ENCODE measurements around the gene ST3GAL5. TPM values are rescaled to one million over a fixed set of nuclear protein-coding genes. Genes with fewer than 3 reads are reported as not detected.

ST3GAL5 gene
- total RNA-seq, 1 donor from 2014 or later, result 25.8 TPM

DNA sequence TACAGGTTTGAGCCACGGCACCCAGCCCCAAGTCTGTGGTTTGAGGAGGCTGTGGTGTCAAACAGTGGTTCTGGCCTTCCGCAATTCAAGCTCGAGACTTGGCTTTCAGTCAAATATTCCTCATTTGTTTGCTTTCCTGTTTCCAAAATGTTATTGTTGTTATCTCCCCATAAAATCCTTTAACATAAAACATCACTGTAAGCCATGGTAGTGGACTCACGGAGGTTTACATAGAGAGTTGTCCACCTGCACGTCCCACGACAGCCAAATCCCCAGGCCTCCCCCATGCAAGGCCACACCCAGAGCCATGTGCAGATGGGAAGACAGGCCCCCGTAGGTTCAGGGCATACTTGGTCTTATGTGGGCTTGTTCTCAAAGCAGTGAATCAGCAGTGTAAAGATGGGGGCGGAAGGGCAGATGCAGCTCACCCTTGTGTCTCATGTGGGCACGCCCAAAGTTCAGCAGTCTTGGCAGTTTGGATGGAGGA lies 18.9 kb upstream of the ST3GAL5 start:
- peaks cover 22% of the 10 kb centered on the region for H3K4me1 Mint-ChIP-seq
- no peak for DNase-seq (ENCODE audit: low spot score in 2 of 2, unreplicated experiment in 2 of 2)
- no peaks in the 10 kb centered on the region for H3K9me3 Mint-ChIP-seq
- no peaks in the 10 kb centered on the region for H3K36me3 Mint-ChIP-seq
- no peak overlapping the region for H3K4me3 Mint-ChIP-seq
- no peak overlapping the region for H3K27ac Mint-ChIP-seq
- TF ChIP-seq, protein P1, sequence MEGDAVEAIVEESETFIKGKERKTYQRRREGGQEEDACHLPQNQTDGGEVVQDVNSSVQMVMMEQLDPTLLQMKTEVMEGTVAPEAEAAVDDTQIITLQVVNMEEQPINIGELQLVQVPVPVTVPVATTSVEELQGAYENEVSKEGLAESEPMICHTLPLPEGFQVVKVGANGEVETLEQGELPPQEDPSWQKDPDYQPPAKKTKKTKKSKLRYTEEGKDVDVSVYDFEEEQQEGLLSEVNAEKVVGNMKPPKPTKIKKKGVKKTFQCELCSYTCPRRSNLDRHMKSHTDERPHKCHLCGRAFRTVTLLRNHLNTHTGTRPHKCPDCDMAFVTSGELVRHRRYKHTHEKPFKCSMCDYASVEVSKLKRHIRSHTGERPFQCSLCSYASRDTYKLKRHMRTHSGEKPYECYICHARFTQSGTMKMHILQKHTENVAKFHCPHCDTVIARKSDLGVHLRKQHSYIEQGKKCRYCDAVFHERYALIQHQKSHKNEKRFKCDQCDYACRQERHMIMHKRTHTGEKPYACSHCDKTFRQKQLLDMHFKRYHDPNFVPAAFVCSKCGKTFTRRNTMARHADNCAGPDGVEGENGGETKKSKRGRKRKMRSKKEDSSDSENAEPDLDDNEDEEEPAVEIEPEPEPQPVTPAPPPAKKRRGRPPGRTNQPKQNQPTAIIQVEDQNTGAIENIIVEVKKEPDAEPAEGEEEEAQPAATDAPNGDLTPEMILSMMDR (IDR thresholded peaks at IDR 0.05; ENCODE audit: unreplicated experiment), result no peak
- H3K27me3 Mint-ChIP-seq (ENCODE audit: low read depth), result no peaks in the 10 kb centered on the region

DNA sequence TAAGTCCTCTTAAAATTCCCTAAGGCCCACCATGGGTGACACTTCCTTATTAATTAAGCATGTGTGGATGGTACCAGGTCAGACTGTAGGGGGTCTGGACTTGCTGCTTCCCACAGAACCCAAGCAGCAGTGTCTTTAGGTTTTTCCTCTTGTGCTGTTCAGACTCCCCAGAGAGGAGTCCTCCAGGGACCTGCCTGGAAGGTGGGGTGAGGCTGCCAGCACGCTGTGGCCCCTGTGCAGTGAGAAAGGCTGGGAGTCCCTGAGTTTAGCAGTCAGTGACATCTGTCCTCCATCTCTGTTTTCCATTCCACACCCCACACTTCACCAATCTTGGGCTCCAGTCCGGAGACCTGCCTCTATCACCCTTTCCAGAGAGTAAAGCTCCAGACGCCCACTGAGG lies 18.0 kb upstream of the ST3GAL5 start:
- Mint-ChIP-seq H3K27ac (no peak overlapping the region), H3K9me3 (no peaks in the 10 kb centered on the region), H3K27me3 (ENCODE audit: low read depth) (no peaks in the 10 kb centered on the region), H3K4me1 (peaks cover 21% of the 10 kb centered on the region), H3K4me3 (no peak overlapping the region), H3K36me3 (no peaks in the 10 kb centered on the region)
- TF ChIP-seq, protein P1 (IDR thresholded peaks at IDR 0.05; ENCODE audit: unreplicated experiment), result no peak
- DNase-seq (ENCODE audit: low spot score in 2 of 2, unreplicated experiment in 2 of 2), result no peak

DNA sequence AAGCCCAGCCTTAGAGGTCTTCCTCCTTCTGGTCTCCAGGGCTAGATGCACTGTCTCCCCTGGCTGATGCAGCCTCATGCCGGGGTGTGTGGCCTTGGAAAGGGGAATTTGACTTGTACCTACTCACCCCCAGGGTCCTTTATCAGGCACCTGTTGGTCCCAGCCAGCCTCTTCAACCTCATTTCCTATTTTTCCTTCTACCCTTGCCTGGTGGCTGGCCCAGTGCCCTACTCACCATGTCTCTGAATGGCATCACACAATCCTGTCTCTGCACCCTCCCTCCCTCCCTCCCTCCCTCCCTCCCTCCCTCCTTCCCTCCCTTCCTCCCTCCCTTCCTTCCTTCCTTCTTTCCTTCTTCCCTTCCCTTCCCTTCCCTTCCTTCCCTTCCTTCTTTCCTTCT lies 17.1 kb upstream of the ST3GAL5 start:
- no peak overlapping the region for H3K4me3 Mint-ChIP-seq
- no peaks in the 10 kb centered on the region for H3K27me3 Mint-ChIP-seq (ENCODE audit: low read depth)
- TF ChIP-seq, protein P1 (IDR thresholded peaks at IDR 0.05; ENCODE audit: unreplicated experiment), result no peak
- no peaks in the 10 kb centered on the region for H3K36me3 Mint-ChIP-seq
- H3K4me1 Mint-ChIP-seq, result peaks cover 21% of the 10 kb centered on the region
- H3K27ac Mint-ChIP-seq, result peak overlapping the region; percentile 49
- no peak for DNase-seq (ENCODE audit: low spot score in 2 of 2, unreplicated experiment in 2 of 2)
- H3K9me3 Mint-ChIP-seq, result no peaks in the 10 kb centered on the region

DNA sequence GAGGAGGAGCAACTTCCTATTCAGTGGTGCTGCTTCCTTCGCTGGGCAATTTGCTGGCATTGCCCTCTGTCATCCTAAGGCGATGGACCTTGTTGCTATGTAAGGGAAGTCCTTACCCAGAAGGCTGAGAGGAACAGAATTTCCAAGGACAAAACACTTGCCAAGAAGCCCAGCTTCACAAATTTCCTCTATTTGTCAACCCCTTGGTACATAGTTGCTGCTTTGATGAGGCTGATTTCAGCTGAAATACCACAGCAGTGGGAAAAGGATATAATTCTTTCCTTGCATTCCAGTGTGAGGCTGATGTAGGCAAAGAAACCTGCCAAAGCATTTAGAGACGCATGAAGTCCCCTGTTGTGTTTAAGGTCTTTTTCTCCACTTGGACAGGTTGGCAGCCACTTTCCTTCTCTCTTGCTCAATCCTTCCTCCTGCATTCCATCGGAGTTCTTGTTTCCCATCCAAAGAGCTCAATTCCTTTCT lies 16.4 kb upstream of the ST3GAL5 start:
- TF ChIP-seq, protein P1 (IDR thresholded peaks at IDR 0.05; ENCODE audit: unreplicated experiment), result no peak
- H3K4me3 Mint-ChIP-seq, result no peak overlapping the region
- no peak for DNase-seq (ENCODE audit: low spot score in 2 of 2, unreplicated experiment in 2 of 2)

DNA sequence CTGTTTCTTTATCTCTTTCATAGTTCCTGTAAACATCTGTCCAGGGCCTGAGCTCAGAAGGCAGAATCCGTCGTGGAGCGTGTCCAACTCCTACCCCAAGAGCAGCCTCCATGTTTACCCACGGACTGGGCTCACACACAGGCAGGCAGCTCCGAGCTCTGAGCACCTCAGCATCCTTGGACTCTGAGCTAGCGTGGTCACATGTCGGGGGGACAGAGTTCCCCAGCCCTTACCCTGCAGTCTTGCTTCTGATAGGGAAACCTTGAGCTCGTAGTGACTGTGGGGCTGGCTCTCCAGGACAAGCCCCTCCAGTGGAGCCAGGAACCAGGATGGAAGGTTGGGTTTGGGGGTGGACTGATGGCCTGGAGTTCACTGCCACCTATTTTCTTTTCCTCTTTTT lies 15.1 kb upstream of the ST3GAL5 start:
- no peaks in the 10 kb centered on the region for H3K9me3 Mint-ChIP-seq
- TF ChIP-seq, protein P1 (IDR thresholded peaks at IDR 0.05; ENCODE audit: unreplicated experiment), result no peak
- H3K4me1 Mint-ChIP-seq, result peaks cover 21% of the 10 kb centered on the region
- H3K36me3 Mint-ChIP-seq, result no peaks in the 10 kb centered on the region
- no peak overlapping the region for H3K27ac Mint-ChIP-seq
- no peak overlapping the region for H3K4me3 Mint-ChIP-seq
- DNase-seq (ENCODE audit: low spot score in 2 of 2, unreplicated experiment in 2 of 2), result no peak
- no peaks in the 10 kb centered on the region for H3K27me3 Mint-ChIP-seq (ENCODE audit: low read depth)

More for the DNA sequence above, 16.4 kb upstream of the ST3GAL5 start:
- no peaks in the 10 kb centered on the region for H3K27me3 Mint-ChIP-seq (ENCODE audit: low read depth)
- H3K4me1 Mint-ChIP-seq, result peaks cover 21% of the 10 kb centered on the region
- H3K36me3 Mint-ChIP-seq, result no peaks in the 10 kb centered on the region
- H3K9me3 Mint-ChIP-seq, result no peaks in the 10 kb centered on the region
- peak overlapping the region; percentile 71 for H3K27ac Mint-ChIP-seq

DNA sequence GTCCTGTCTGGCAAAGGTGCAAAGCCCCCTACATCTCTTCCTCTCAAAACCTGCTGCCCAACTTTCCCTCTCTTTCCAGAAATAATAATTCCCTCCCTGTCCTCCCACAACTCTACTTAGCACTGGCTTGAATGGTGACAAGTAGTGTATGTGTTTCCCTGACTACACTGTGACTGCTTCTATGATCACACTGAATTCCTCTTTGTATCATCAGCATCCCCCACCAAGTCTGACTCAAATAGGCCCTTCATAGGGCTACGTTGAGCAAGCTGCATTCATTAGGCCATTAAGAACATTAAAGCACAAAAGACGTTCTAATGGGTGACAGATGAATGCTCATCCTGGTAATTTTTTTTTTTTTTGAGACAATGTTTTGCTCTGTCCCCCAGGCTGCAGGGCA lies 13.7 kb upstream of the ST3GAL5 start:
- H3K27ac Mint-ChIP-seq, result no peak overlapping the region
- peaks cover 1% of the 10 kb centered on the region for H3K36me3 Mint-ChIP-seq
- H3K9me3 Mint-ChIP-seq, result peaks cover 9% of the 10 kb centered on the region
- H3K4me3 Mint-ChIP-seq, result no peak overlapping the region
- peaks cover 17% of the 10 kb centered on the region for H3K4me1 Mint-ChIP-seq
- TF ChIP-seq, protein P1 (IDR thresholded peaks at IDR 0.05; ENCODE audit: unreplicated experiment), result no peak
- H3K27me3 Mint-ChIP-seq (ENCODE audit: low read depth), result no peaks in the 10 kb centered on the region
- no peak for DNase-seq (ENCODE audit: low spot score in 2 of 2, unreplicated experiment in 2 of 2)

All from mesothelial cell of epicardium (in vitro differentiated cells).